GM21825 (cell line): ENCODE measurements around the gene ABHD8.

Source experiments
- ATAC-seq: cut with Tn5 transposase; IDR thresholded peaks from one replicate; pipeline ENCODE4 v1.9.1; 2021; ENCODE audit warnings: mild to moderate bottlenecking, moderate library complexity; ENCODE audit not compliant: unreplicated experiment

The ABHD8 gene, protein sequence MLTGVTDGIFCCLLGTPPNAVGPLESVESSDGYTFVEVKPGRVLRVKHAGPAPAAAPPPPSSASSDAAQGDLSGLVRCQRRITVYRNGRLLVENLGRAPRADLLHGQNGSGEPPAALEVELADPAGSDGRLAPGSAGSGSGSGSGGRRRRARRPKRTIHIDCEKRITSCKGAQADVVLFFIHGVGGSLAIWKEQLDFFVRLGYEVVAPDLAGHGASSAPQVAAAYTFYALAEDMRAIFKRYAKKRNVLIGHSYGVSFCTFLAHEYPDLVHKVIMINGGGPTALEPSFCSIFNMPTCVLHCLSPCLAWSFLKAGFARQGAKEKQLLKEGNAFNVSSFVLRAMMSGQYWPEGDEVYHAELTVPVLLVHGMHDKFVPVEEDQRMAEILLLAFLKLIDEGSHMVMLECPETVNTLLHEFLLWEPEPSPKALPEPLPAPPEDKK

DNA sequence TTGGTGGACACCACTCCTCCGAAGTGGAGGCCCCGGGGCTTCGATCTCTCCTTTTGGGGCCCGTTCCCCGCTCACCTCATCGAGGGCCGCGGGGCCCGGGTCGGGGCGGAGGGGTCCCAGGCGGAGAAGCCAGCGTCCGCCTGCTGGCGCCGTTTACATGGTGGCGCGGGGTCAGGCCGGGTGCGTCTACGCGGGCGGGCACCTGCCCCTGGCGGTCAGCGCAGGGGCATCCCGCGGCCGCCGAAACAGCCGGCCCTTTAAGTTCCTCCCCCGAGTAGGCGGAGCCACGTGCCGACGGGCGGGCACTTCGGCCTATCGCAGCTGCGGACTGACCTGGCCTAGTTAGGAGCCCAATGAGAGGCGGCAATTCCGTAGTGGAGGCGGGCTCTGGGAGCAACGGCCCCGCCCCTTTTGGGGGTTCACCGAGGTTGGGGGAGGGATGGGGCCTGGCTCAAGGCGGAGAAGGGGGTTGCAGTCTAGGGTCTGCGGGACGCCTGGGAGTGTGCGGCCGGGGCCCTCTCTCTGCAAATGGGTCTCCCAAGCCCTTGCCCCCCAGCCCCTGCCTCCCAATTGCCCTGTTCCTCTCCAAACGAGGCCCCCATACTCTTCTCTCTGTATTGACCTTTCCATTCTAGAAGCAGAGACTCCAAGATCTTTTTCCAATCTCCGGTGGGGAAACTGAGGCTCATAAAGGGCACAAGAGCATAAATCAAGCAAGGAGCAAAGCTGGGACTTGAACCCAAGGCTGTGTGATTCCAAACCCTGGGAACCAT, at the start of gene ABHD8:
TSS of gene ABHD8 (minus strand) at position 259 of the 773 bp plus-strand sequence. CDS start 1,809 bp downstream, outside the sequence.
- ATAC-seq, result peak; percentile 47

DNA sequence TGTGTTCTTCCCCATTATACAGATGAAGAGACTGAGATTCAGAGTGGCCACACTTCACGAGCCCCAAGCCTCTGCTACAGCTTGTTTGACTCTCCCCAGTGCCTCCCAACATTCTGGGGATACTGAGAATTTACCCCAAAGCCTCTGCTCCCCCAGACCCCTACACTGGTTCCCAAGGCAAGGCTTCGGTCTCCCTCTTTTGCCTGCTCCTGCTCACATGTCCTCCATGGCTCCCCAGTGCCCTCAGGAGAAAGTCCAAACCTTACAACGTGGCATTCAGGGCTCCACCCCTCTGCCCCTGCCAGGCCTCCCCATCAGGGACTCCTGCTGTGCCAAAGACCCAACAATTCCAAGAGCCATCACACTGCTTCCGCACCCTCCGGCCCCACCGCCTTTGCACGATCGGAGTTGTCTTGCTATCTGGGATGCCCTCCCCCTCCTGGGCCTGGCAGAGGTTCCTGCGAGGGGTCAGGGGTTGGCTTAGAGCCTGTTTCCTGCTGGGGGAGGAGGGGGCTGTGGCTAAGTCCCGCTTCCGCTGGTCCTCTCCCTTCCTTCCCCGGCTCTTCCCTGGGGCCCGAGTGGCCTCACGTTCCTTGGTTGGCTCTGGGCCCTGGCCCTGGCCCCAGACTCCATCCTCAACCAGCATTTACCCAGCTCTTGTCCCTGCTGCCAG, 49.5 kb upstream of the ABHD8 start:
- ATAC-seq, result no peak

DNA sequence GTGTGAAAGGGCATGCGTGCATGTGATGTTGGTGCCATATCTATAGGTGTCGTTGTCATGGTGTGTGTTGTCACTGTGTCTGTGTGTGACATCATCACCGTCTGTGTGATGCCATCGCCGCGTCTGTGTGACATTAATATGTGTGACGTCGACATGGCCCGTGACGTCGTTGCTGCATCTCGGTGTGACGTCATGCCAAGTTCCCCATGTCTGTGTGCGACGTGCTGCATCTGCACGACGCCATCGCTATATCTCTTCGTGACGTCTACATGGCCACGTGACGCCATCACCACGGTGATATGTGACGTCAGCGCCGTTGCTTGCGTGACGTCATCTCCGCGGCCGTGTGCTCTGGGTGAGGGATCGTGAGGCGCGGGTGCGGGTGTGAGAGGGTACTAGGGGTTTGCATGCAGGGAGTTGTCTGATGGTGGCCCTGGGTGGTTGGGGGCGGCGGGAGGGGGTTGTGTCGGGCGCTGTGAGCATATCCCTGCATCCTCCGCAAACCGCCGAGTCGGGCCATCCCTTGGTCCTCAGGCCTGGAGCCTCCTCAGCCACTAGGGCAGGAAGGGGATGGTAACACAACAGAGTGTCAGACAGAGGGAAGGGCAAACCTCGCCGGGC, 48.7 kb upstream of the ABHD8 start:
- ATAC-seq, result no peak

DNA sequence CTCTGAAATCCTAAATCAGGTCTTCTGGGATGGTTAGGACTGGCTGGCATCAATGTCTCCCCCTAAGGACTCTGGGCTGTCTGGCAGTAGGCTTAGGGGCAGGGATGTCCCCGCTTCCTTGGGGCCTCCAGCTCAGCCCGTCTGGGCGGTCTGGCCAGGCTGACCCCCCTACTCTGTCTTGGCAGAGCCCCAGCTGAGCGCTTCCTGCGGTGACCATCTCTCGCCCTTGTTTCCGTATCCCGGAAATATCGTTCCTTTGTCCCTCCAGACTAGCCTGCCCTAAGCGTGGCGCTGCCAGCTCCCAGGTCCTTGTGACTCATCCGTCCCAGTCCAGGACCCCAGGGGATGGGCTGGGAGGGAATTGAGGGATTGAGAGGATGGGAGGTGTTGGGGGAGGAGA, 45.5 kb upstream of the ABHD8 start:
- no peak for ATAC-seq

DNA sequence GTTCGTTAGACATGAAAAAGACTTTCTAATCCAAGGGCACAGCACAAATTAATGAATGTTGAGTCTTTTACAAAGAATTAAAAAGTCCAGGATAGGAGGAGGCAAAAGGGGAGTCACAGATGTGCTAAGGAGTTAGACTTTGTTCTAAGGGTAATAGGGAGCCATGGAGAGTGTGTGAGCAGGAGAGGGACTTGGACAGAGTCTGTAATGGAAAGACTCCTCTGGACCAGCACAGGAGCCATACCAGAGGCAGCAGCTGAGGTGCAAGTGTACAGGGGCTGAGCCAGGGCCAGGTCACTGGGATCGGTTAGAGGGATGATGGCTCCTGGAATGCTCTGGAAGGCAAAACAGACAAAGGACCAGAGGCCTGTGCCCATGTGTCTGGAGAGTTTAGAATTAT, 44.7 kb upstream of the ABHD8 start:
- no peak for ATAC-seq

DNA sequence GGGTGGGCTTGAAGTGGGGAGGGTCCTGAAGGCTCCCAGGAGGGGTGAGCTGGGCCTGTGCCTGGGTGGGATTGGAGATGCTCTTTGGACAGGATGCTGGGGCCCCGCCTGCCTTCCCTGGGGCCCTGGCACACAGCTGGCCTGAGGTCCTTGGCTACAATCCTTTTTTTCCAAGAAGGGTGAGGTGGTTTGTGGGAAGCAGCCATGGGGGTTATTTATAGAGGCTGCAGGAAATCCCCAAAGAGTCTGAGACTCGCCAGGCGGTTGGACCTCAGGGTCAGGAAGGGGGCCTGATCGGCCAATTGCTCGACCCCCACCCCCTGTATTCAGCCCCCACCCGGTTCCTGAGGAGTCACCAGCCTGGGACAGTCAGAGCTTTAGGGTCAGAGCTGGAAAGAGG, 44.1 kb upstream of the ABHD8 start:
- ATAC-seq, result no peak

DNA sequence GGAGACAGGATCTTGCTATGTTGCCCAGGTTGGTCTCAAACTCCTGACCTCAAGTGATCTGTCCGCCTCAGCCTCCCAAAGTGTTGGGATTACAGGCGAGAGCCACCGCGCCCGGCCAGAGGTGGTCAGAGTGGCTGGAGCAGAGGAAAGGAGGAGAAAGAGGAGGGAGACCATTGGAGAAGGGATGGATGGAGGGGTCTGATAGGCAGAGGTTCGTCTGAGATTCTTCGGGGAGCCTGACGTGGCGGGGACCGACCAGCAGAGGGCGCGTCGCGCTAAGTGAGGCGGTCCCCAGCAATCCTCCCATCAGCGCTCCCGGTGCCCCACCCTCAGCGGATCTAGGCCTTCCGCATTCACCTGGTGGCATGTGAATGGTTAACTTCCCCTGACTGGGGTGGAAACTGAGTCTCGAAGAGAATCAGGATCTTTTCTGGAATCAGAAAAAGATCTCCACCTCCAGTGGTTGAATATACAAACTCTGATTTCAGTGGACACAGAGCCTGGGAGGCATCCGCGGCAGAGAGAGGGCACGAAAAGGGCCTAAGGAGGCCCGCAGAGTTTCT, 43.0 kb upstream of the ABHD8 start:
- no peak for ATAC-seq

DNA sequence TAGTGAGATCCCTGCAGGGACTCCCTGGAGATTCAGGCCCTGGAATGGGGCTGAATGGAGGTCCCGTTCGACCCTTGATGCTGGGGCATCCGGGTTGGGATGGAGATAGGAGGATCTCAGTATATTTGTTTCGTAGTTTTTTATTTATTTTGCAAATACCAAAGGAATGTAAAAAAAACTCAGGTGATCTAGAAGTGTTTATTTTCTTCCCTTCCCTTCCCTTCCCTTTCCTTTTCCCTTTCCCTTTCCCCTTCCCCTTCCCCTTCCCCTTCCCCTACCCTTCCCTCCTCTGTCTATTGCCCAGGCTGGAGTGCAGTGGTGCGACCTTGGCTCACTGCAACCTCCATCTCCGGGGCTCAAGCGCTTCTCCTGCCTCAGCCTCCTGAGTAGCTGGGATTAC, 38.6 kb upstream of the ABHD8 start:
- ATAC-seq, result no peak

DNA sequence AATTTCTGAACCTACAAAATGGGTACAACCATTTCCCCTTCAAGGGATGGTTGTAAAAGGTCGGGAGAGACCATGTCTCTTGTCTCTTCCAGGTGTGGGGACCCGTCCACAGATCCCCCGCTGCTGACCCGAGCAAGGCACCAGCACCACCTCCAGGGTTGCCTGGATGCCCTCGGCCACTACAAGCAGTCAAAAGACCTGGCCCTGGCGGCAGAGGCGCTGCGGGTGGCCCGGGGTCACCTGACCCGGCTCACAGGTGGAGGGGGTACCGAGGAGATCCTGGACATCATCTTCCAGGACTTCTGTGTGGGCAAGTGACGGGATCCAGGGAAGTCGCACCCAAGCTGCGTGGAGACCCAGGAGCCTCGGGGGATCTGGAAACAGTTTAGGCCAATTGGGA, 38.2 kb upstream of the ABHD8 start:
- no peak for ATAC-seq

DNA sequence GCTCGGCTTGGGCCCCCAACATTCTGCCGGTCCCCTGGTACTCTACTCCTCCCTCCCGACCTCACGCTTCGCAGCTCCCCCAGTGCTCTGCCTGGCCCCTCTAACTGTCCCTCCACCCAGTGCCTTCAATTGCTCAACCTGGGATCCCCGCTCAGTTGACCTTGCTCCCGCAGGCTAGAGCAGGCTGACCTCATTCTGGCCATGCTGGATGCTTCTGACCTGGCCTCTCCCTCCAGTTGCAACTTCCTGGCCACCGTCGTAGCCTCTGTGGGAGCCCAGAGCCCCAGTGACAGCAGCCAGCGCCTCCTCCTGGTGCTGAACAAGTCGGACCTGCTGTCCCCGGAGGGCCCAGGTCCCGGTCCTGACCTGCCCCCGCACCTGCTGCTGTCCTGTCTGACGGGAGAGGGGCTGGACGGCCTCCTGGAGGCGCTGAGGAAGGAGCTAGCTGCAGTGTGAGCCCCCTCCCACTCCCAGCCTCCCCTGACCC, 37.7 kb upstream of the ABHD8 start:
- ATAC-seq, result no peak

DNA sequence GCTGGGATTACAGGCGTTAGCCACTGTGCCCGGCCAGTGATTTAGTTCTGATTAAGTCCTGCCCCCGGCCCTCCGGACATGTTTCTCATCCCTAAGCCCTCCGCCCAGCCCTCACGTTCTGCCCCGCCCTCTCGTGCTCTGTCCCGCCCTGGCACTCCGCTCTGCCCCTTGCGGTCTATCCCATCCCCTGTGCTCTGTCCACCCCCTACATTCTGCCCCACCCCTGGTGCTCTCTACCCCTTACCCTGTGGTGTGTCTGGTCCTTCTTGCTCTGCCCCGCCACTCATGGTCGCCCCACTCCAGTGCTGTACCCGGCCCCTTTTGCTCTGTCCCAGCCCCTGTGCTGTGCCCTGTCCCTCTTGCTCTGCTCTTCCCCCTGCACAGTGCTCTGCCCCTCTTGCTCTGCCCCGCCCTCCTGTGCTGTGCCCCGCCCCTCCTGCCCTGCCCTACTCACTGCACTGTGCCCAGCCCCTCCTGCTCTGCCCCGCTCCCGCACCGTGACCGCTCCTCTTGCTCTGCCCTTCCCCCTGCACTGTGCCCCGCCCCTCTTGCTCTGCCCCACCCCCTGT, 37.2 kb upstream of the ABHD8 start:
- ATAC-seq, result no peak

DNA sequence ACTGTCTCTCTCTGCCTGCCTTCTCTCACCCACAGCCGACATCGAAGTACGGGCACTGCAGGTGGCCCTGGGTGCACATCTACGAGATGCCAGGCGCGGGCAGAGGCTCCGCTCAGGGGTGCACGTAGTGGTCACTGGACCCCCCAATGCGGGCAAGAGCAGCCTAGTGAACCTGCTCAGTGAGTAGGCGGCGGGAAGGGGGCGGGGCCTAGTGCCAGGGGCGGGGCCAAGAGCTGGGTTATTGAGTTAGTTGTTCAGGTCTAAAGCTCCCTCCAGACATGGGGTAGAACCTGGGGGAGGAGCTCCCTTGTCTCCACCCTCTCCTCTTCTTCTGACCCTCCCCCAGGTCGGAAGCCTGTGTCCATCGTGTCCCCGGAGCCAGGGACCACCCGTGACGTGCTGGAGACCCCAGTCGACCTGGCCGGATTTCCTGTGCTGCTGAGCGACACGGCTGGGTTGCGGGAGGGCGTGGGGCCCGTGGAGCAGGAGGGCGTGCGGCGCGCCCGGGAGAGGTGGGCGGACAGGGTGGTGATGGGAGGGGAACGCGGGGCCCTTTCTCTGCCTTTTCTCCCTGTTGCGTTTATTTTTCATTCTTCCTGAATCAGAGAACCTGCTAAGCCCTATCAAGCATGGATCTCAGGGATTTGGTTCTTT, 36.0 kb upstream of the ABHD8 start:
- no peak for ATAC-seq

DNA sequence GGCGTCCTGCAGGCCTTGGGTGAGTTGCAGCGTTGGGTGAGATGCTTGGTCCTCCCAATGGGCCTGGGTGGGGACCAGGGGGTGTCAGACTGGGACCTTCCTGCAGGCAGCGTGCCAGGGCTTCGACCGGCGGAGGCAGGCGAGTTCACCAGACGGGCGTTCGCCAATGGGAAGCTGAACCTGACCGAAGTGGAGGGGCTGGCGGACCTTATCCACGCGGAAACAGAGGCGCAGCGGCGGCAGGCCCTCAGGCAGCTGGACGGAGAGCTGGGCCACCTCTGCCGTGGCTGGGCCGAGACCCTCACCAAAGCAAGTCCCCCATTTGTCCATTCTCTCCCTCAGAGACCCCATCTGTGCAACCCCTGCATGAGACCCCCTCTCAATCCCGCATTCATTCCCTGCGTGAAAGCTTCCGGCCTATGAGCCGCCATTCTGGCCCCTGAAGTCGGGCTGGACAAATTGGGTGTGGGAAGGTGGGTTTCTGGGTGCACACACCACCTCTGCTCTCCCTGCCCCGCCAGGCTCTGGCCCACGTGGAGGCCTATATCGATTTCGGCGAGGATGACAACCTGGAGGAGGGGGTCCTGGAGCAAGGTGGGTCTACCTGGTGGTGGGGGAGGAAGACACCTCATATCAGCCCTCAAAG, 35.3 kb upstream of the ABHD8 start:
- no peak for ATAC-seq

DNA sequence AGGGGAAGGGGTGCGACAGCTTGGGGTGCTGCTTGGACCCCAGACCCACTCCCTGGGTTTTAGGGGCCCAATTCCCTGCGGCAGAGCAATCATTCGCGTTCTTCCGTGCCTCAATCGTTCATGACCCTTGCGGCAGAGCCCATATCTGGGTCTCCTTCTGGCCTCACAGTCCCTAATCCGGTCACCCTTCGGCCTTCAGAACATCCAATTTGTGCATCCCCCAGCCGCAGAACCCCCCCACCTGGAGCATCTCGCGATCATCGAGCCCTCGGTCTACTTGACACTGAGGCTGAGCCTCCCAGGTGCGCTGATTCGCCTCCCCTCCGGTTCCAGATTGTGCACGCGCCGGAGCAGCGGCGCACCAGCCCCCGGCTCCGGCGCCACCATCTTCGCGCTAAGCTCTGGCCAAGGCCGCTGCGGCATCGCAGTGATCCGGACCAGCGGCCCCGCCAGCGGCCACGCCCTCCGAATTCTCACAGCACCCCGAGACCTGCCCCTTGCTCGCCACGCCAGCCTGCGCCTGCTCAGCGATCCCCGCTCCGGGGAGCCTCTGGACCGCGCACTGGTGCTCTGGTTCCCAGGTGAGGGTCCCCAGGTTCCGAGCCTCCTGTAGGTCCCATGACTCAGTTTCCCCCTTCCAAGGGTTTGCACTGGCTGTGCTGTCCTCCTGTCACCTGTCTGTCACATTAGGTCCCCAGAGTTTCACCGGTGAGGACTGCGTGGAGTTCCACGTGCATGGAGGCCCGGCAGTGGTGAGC, 34.6 kb upstream of the ABHD8 start:
- no peak for ATAC-seq

DNA sequence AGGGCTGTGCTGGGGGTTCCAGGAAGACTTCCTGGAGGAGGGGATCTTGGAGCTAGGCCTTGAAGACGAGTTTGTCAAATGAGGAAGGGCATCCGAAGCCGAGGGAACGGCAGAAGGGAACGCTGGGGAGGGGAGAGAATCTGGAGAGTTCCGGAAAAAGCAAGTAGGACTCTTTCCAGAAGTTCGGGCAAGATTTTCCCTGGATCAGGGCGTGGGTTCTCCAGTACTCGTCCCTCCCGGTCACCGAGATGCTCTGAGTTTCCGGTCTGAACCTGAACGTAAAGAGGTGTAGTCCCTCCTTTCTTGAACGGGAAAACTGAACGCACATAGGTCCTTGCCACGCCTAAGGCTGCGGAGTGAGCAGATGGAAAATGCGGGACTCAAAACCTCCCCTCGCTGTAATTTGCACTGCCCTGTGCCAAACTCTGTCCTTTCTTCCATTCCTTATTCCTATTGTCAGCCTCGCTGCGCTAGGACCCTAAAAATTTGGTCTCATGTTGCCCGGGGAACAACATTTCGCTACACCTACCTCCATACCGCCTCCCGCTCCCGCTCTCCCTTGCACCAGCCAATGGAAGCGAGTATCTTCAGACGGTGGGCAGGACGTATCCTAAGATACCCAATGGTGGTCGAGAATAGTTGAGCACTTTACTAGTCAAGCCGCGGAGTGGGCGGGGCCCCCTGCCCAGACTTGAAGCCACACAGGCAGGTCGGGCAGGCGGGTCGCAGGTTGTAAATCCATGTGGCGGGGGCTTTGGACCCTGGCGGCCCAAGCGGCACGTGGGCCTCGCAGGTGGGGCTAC, 33.8 kb upstream of the ABHD8 start, which contains the start of gene GTPBP3:
TSS of gene GTPBP3 (plus strand) at position 682 of the 803 bp plus-strand sequence. CDS start at position 741, 59 bp downstream.
- peak; percentile 69 for ATAC-seq

DNA sequence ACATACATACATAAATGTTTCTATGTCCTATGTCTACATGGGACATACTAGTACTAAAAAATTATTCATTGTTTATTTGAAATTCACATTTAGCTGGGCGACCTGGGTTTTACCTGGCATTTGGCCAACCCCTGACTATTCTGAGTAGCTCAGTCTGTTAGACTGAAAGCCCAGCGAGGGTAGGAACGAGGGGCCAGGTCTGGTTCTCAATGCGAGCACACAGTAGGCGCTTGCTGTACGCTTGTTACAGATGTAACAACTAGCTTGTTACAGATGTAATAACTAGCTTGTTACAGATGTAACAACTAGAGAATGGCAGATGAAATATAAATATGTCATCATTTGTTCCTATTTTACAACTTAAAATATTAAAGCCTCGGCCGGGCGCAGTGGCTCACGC, 32.4 kb upstream of the ABHD8 start:
- ATAC-seq, result no peak
